GM12878 (cell line): ENCODE data around the gene PRSS1. TPM values are rescaled to one million over a fixed set of nuclear protein-coding genes. Genes with fewer than 3 reads are reported as not detected.

ENCODE experiments used
- ATAC-seq: fragments of 200-7000 bp; cut with Tn5 transposase; 3 replicates; pipeline ENCODE4 v1.9.1; 2020; ENCODE audit warnings: mild to moderate bottlenecking, moderate library complexity
- BruUV-seq: library from RNA; stranded (reverse); fragments of 400-500 nt; replicated peaks from 2 replicates; lab custom pipeline; 2021; lab: Mats Ljungman, UMichigan
- CTCF ChIA-PET: fragments of 300-600 bp; sonication (Branson Sonifier 250); formaldehyde crosslinking; extraction: SDS; loops from one replicate; lab custom pipeline; 2021; ENCODE audit warnings: inconsistent platforms; lab: Yijun Ruan, JAX
- POLR2A ChIA-PET: fragments of 350-600 bp; formaldehyde crosslinking; extraction: SDS; loops from one replicate; lab custom pipeline; 2021; ENCODE audit warnings: inconsistent platforms; lab: Charles Lee
- RAD21 ChIA-PET: fragments of 300-600 bp; sonication (Branson Sonifier 250); formaldehyde crosslinking; loops from one replicate; lab custom pipeline; 2023; ENCODE audit warnings: antibody characterized with exemption; ENCODE audit not compliant: unreplicated experiment; lab: Charles Lee
- SMC1A ChIA-PET: fragments of 300-600 bp; sonication (Branson Sonifier 250); formaldehyde crosslinking; loops from one replicate; lab custom pipeline; 2023; ENCODE audit not compliant: unreplicated experiment, uncharacterized antibody; lab: Charles Lee
- DNase-seq: peaks from one replicate; pipeline ENCODE4 v3.0.0-alpha.2; 2011; ENCODE audit warnings: low read depth, low spot score
- FAIRE-seq: peaks from 3 replicates; lab custom pipeline; 2011; peaks lifted over from hg19 to GRCh38; lab: Jason Lieb, UNC
- H2AFZ ChIP-seq: 2 replicates; pipeline ENCODE4 v1.6.0; 2011; ENCODE audit warnings: low read depth, low read length, control low read depth; ENCODE audit not compliant: control insufficient read depth
- H3K27ac ChIP-seq: 2 replicates; pipeline ENCODE4 v1.5.1; 2011; ENCODE audit warnings: control low read depth; ENCODE audit not compliant: control insufficient read depth, insufficient read depth
- H3K27me3 ChIP-seq, 2 experiments: replicated peaks in 1 of 2; 2 replicates each; pipeline versions ENCODE4 v1.6.0 to v1.6.1; 2011; ENCODE audit warnings: low read length in 1 of 2; ENCODE audit not compliant: control insufficient read depth in 2 of 2, insufficient read depth in 2 of 2
- H3K36me3 ChIP-seq, 2 experiments: 2 replicates each; pipeline ENCODE4 v1.5.1; 2011; ENCODE audit warnings: low read length in 1 of 2; ENCODE audit not compliant: control insufficient read depth in 2 of 2, insufficient read depth in 2 of 2
- H3K4me1 ChIP-seq: 2 replicates; pipeline ENCODE4 v1.6.1; 2011; ENCODE audit warnings: mild to moderate bottlenecking, low read length, moderate library complexity, mixed read lengths; ENCODE audit not compliant: control insufficient read depth, insufficient read depth
- H3K4me2 ChIP-seq: 2 replicates; pipeline ENCODE4 v1.6.0; 2011; ENCODE audit warnings: control low read depth; ENCODE audit not compliant: control insufficient read depth, insufficient read depth
- H3K4me3 ChIP-seq: fragments of 200-600 bp; sonication (generic); 2 replicates; pipeline ENCODE4 v1.5.1; 2016
- H3K79me2 ChIP-seq: 2 replicates; pipeline ENCODE4 v1.6.0; 2011; ENCODE audit warnings: low read length; ENCODE audit not compliant: control insufficient read depth, insufficient read depth
- H3K9ac ChIP-seq: 2 replicates; pipeline ENCODE4 v1.8.0; 2011; ENCODE audit warnings: low read length, control low read depth, mixed read lengths; ENCODE audit not compliant: control insufficient read depth, insufficient read depth
- H3K9me3 ChIP-seq: replicated peaks from 3 replicates; pipeline ENCODE4 v1.5.1; 2011; ENCODE audit warnings: mild to moderate bottlenecking, low read length; ENCODE audit not compliant: control insufficient read depth, insufficient read depth
- H4K20me1 ChIP-seq: 2 replicates; pipeline ENCODE4 v1.6.0; 2011; ENCODE audit not compliant: control insufficient read depth, insufficient read depth
- CBFB ChIP-seq: IDR thresholded peaks from 2 replicates; pipeline ENCODE4 v1.6.1; 2016; ENCODE audit warnings: antibody characterized with exemption, low read depth
- HCFC1 ChIP-seq: fragments of 150-350 bp; IDR thresholded peaks from 2 replicates; pipeline ENCODE4 v1.6.1; 2014; ENCODE audit warnings: low read length
- RFX5 ChIP-seq: IDR thresholded peaks from 2 replicates; pipeline ENCODE4 v1.6.1; 2011; ENCODE audit warnings: low read depth, low read length, improper control_type of control experiment
- SIN3A ChIP-seq: IDR thresholded peaks from 2 replicates; pipeline ENCODE4 v1.6.1; 2012; ENCODE audit warnings: low read depth, low read length, improper control_type of control experiment
- SUPT20H ChIP-seq: IDR thresholded peaks from 2 replicates; pipeline ENCODE4 v1.6.1; 2011; ENCODE audit warnings: low read depth, mild to moderate bottlenecking, low read length, moderate library complexity, borderline replicate concordance; ENCODE audit not compliant: control insufficient read depth
- TBL1XR1 ChIP-seq: IDR thresholded peaks from 2 replicates; pipeline ENCODE4 v1.6.1; 2012; ENCODE audit warnings: low read depth, low read length, improper control_type of control experiment
- ZNF207 ChIP-seq: fragments of 450-650 bp; IDR thresholded peaks from 2 replicates; pipeline ENCODE4 v1.6.1; 2014; ENCODE audit warnings: antibody characterized with exemption, mild to moderate bottlenecking, borderline replicate concordance
- WGBS: methylation state at CpG from one replicate; pipeline ENCODE4 v1.1.6; 2016; ENCODE audit warnings: low lambda C conversion rate; ENCODE audit not compliant: insufficient replicate concordance, insufficient coverage; ENCODE audit errors: missing lambda C conversion rate; 5-methylcytosine and 5-hydroxymethylcytosine counted together
- in situ Hi-C: fragments of 300-500 bp; cut with MboI; formaldehyde crosslinking; loops from 9 replicates; pipeline ENCODE4 v1.14.3; 2018; ENCODE audit warnings: mixed read lengths
- intact Hi-C: fragments of 100-400 bp; cut with micrococcal nuclease; formaldehyde crosslinking; loops from one replicate; pipeline ENCODE4 v1.14.2; 2022; ENCODE audit not compliant: unreplicated experiment
- polyA plus RNA-seq, 11 experiments: library from polyadenylated mRNA; depleted of rRNA in 4 of 11; unstranded in 6 of 11; stranded (reverse) in 5 of 11; fragments of >200 nt; fragmentation: Nextera tagmentation in 4 of 11; fragmentation: Illumina TruSeq in 1 of 11; extraction: Ambion mirVana in 4 of 11; extraction: Trizol in 1 of 11; gene quantifications; 1 replicate in 1 of 11; 2 replicates in 10 of 11; pipeline versions ENCODE4 v1.2.1 to v1.2.3, GENCODE V29; 2011 to 2016; ENCODE audit warnings: inconsistent platforms in 2 of 11, missing spikeins in 2 of 11, low read depth in 1 of 11
- total RNA-seq, 4 experiments: library from RNA; depleted of rRNA in 3 of 4; stranded (reverse); fragments of >200 nt in 3 of 4; fragmentation: Illumina TruSeq in 1 of 4; extraction: Trizol in 1 of 4; gene quantifications; 2 replicates each; pipeline versions ENCODE4 v1.2.1 to v1.2.3, GENCODE V29; 2013 to 2021

PRSS1 gene
- total and polyA plus RNA-seq, 10 of the 15 experiments (the other 5 are each of a cell fraction or from before 2014, with no cell fraction given), result 11.9 TPM; not detected in 9

DNA sequence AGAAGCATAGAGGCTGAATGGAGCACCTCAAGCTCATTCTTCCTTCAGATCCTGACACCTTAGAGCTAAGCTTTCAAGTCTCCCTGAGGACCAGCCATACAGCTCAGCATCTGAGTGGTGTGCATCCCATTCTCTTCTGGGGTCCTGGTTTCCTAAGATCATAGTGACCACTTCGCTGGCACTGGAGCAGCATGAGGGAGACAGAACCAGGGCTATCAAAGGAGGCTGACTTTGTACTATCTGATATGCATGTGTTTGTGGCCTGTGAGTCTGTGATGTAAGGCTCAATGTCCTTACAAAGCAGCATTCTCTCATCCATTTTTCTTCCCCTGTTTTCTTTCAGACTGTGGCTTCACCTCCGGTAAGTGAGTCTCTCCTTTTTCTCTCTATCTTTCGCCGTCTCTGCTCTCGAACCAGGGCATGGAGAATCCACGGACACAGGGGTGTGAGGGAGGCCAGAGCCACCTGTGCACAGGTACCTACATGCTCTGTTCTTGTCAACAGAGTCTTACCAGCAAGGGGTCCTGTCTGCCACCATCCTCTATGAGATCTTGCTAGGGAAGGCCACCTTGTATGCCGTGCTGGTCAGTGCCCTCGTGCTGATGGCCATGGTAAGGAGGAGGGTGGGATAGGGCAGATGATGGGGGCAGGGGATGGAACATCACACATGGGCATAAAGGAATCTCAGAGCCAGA lies 52.5 kb downstream of the PRSS1 start:
- no peak overlapping the region for H3K9ac ChIP-seq
- H3K9me3 ChIP-seq, result no peaks in the 10 kb centered on the region
- H3K36me3 ChIP-seq, result peaks cover 0 to 2% of the 10 kb centered on the region in 2 experiments; a peak in 2 of 4 replicates
- no peak overlapping the region for H2AFZ ChIP-seq
- peaks cover 10% of the 10 kb centered on the region for H3K79me2 ChIP-seq
- FAIRE-seq (no peak), ATAC-seq (no peak), DNase-seq (no peak)
- BruUV-seq, result no TSS peak
- intact Hi-C loops (no loop called here), in situ Hi-C loops (loop anchor here (10.0 kb wide), 1 partner anchor 1237 kb away; no protein-coding TSS in a partner anchor)
- H3K4me1 ChIP-seq, result peaks cover 20% of the 10 kb centered on the region
- no peak overlapping the region for H3K4me2 ChIP-seq
- H4K20me1 ChIP-seq, result no peaks in the 10 kb centered on the region
- RAD21 ChIA-PET, result interaction anchor here (1.0 kb wide), 2 partner anchors 11 to 19 kb away, joined by 3 to 4 read pairs; no protein-coding TSS in a partner anchor
- 87% methylated on average over 8 of the region's 8 CpGs for WGBS
- no peaks in the 10 kb centered on the region for H3K27me3 ChIP-seq
- TF ChIP-seq ZNF207 (no peak), RFX5 (no peak), HCFC1 (no peak), CBFB (no peak), SUPT20H (no peak), TBL1XR1 (no peak), SIN3A (no peak)
- POLR2A ChIA-PET, result interaction anchor here (15.3 kb wide), 1 partner anchor 9 kb away, joined by 325 read pairs; no protein-coding TSS in a partner anchor
- H3K27ac ChIP-seq, result no peak overlapping the region
- no peak overlapping the region for H3K4me3 ChIP-seq
- SMC1A ChIA-PET, result interaction anchor here (0.6 to 10.5 kb wide), 4 partner anchors 9 to 16 kb away, joined by 3 to 107 read pairs (median 4); no protein-coding TSS in a partner anchor
- CTCF ChIA-PET, result interaction anchor here (1.2 to 28.6 kb wide), 2 partner anchors 9 to 14 kb away, joined by 3 to 1055 read pairs; no protein-coding TSS in a partner anchor
